ENCODE measurements around the gene RGPD8. TPM values are rescaled to one million over a fixed set of nuclear protein-coding genes. Genes with fewer than 3 reads are reported as not detected.

The RGPD8 gene
- total and polyA plus RNA-seq, 2 of the 13 experiments (the other 11 are each of a cell fraction or from before 2014, with no cell fraction given): 2.3 to 12.8 TPM

DNA sequence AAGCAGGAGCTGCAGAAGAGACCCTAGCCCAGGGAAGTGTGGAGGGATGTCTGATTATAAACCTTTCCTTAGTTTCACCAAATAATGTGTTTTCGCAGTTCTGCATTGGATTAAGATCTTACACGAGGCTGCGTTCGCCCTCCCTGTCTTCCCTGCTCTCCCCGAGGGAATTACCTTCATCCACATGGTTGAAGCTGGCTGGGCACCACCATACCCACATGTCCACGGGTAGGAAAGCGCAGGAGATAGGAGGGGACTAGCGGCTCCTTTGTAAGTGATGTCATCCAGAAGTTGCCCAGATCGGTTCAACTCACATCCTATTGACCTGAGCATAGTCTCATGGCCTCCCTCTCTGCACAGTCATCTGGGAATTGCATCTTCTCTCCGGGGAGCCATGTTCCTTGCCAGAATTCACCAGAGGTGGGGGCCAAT lies 49.6 kb upstream of the RGPD8 start (continued):
- TF ChIP-seq, protein P1, sequence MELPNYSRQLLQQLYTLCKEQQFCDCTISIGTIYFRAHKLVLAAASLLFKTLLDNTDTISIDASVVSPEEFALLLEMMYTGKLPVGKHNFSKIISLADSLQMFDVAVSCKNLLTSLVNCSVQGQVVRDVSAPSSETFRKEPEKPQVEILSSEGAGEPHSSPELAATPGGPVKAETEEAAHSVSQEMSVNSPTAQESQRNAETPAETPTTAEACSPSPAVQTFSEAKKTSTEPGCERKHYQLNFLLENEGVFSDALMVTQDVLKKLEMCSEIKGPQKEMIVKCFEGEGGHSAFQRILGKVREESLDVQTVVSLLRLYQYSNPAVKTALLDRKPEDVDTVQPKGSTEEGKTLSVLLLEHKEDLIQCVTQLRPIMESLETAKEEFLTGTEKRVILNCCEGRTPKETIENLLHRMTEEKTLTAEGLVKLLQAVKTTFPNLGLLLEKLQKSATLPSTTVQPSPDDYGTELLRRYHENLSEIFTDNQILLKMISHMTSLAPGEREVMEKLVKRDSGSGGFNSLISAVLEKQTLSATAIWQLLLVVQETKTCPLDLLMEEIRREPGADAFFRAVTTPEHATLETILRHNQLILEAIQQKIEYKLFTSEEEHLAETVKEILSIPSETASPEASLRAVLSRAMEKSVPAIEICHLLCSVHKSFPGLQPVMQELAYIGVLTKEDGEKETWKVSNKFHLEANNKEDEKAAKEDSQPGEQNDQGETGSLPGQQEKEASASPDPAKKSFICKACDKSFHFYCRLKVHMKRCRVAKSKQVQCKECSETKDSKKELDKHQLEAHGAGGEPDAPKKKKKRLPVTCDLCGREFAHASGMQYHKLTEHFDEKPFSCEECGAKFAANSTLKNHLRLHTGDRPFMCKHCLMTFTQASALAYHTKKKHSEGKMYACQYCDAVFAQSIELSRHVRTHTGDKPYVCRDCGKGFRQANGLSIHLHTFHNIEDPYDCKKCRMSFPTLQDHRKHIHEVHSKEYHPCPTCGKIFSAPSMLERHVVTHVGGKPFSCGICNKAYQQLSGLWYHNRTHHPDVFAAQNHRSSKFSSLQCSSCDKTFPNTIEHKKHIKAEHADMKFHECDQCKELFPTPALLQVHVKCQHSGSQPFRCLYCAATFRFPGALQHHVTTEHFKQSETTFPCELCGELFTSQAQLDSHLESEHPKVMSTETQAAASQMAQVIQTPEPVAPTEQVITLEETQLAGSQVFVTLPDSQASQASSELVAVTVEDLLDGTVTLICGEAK (IDR thresholded peaks at IDR 0.05): no peak
- TF ChIP-seq, protein P1 (CRISPR knock-in tag; IDR thresholded peaks at IDR 0.05): no peak
- TF ChIP-seq E2F1 (CRISPR knock-in tag; IDR thresholded peaks at IDR 0.05) (no peak), MATR3 (CRISPR knock-in tag; IDR thresholded peaks at IDR 0.05) (no peak), JUND (CRISPR knock-in tag; IDR thresholded peaks at IDR 0.05) (no peak), AKAP8 (CRISPR knock-in tag; IDR thresholded peaks at IDR 0.05) (no peak)
- TF ChIP-seq, protein P2, sequence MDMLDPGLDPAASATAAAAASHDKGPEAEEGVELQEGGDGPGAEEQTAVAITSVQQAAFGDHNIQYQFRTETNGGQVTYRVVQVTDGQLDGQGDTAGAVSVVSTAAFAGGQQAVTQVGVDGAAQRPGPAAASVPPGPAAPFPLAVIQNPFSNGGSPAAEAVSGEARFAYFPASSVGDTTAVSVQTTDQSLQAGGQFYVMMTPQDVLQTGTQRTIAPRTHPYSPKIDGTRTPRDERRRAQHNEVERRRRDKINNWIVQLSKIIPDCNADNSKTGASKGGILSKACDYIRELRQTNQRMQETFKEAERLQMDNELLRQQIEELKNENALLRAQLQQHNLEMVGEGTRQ (IDR thresholded peaks at IDR 0.05; ENCODE audit: low read depth, low read length): no peak
- TF ChIP-seq, protein P2 (CRISPR knock-in tag; IDR thresholded peaks at IDR 0.05; ENCODE audit: borderline replicate concordance): no peak
- TF ChIP-seq, protein P3, sequence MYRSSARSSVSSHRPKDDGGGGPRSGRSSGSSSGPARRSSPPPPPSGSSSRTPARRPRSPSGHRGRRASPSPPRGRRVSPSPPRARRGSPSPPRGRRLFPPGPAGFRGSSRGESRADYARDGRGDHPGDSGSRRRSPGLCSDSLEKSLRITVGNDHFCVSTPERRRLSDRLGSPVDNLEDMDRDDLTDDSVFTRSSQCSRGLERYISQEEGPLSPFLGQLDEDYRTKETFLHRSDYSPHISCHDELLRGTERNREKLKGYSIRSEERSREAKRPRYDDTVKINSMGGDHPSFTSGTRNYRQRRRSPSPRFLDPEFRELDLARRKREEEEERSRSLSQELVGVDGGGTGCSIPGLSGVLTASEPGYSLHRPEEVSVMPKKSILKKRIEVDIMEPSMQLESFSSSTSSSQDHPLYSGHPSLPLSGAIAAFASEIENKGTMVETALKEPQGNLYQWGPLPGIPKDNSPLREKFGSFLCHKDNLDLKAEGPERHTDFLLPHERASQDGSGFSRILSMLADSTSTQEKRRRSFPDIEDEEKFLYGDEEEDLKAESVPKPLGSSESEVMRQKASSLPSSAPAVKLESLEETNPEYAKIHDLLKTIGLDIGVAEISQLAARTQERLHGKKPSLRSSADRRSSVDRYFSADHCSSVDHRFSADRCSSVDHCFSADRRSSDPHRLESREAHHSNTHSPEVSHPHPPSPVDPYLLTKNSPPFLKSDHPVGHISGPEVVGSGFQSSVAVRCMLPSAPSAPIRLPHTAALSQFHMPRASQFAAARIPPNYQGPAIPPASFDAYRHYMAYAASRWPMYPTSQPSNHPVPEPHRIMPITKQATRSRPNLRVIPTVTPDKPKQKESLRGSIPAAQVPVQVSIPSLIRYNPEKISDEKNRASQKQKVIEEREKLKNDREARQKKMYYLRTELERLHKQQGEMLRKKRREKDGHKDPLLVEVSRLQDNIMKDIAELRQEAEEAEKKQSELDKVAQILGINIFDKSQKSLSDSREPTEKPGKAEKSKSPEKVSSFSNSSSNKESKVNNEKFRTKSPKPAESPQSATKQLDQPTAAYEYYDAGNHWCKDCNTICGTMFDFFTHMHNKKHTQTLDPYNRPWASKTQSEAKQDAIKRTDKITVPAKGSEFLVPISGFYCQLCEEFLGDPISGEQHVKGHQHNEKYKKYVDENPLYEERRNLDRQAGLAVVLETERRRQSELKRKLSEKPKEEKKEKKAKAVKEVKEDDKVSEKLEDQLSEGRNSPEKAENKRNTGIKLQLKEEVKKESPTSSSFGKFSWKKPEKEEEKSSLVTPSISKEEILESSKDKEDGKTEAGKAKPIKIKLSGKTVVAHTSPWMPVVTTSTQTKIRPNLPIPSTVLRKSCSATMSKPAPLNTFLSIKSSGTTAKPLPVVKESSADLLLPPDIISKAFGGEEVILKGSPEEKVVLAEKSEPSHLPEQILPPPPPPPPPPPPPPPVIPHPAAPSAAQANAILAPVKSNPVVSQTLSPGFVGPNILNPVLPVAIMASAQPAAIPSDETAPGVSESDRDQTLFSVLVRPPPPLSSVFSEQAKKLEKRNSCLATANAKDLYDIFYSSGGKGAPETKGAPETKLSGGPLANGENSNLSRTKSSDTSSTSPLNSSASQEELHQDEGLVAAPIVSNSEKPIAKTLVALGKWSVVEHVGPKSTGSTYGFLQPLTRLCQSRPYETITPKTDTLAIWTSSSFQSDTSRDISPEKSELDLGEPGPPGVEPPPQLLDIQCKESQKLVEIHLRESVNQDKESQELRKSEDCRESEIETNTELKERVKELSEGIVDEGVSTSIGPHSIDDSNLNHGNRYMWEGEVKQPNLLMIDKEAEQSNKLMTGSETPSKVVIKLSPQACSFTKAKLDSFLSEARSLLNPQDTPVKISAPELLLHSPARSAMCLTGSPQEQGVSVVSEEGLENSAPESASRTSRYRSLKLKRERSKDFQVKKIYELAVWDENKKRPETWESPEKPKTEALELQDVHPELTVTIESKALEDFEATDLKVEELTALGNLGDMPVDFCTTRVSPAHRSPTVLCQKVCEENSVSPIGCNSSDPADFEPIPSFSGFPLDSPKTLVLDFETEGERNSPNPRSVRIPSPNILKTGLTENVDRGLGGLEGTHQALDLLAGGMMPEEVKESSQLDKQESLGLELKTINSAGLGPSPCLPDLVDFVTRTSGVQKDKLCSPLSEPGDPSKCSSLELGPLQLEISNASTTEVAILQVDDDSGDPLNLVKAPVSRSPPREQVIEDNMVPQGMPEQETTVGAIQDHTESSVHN (CRISPR knock-in tag; IDR thresholded peaks at IDR 0.05): no peak

Measured in HepG2 (cell line).